IMR-90 (cell line): ENCODE results near the gene UMODL1. TPM values are rescaled to one million over a fixed set of nuclear protein-coding genes. Genes with fewer than 3 reads are reported as not detected.

Experiments used
- ATAC-seq: fragments of 200-7000 bp; cut with Tn5 transposase; 2 replicates; pipeline ENCODE4 v1.9.1; 2020; ENCODE audit warnings: low read depth, mild to moderate bottlenecking, moderate library complexity
- BruUV-seq: library from RNA; stranded (reverse); fragments of 400-500 nt; replicated peaks from 2 replicates; lab custom pipeline; 2021; lab: Mats Ljungman, UMichigan
- CTCF ChIA-PET: fragments of 300-600 bp; formaldehyde crosslinking; extraction: SDS; loops from one replicate; lab custom pipeline; 2021; ENCODE audit warnings: antibody characterized with exemption; lab: Yijun Ruan, JAX
- POLR2A ChIA-PET: fragments of 300-600 bp; sonication (Branson Sonifier 250); formaldehyde crosslinking; loops from one replicate; lab custom pipeline; 2022; ENCODE audit warnings: antibody characterized with exemption; ENCODE audit not compliant: unreplicated experiment; lab: Charles Lee
- DNase-seq: peaks from one replicate; pipeline ENCODE4 v3.0.0; 2013
- H2AFZ ChIP-seq: replicated peaks from 2 replicates; pipeline ENCODE3; 2013; ENCODE audit warnings: low read length, mild to moderate bottlenecking; ENCODE audit not compliant: poor library complexity
- H2AK5ac ChIP-seq: 2 replicates; pipeline ENCODE4 v1.6.1; 2013; ENCODE audit warnings: low read depth, low read length, inconsistent platforms
- H2AK9ac ChIP-seq: replicated peaks from 2 replicates; pipeline ENCODE3; 2013; ENCODE audit warnings: mild to moderate bottlenecking, low read depth, low read length, moderate library complexity; ENCODE audit not compliant: poor library complexity
- H2BK120ac ChIP-seq: 2 replicates; pipeline ENCODE4 v1.6.1; 2013; ENCODE audit warnings: low read depth, low read length, inconsistent platforms
- H2BK15ac ChIP-seq: 3 replicates; pipeline ENCODE4 v1.6.1; 2013; ENCODE audit warnings: low read depth, low read length, inconsistent platforms
- H2BK20ac ChIP-seq: 2 replicates; pipeline ENCODE4 v1.6.1; 2013; ENCODE audit warnings: low read depth, mild to moderate bottlenecking, inconsistent platforms, low read length, moderate library complexity
- H2BK5ac ChIP-seq: 2 replicates; pipeline ENCODE4 v1.6.1; 2013; ENCODE audit warnings: mild to moderate bottlenecking, low read depth, low read length, inconsistent platforms; ENCODE audit not compliant: poor library complexity, severe bottlenecking
- H3K14ac ChIP-seq: replicated peaks from 2 replicates; pipeline ENCODE4 v1.6.1; 2013; ENCODE audit warnings: low read depth, low read length, inconsistent platforms
- H3K18ac ChIP-seq: 2 replicates; pipeline ENCODE4 v1.6.1; 2013; ENCODE audit warnings: low read depth, low read length, control low read depth
- H3K23ac ChIP-seq: 2 replicates; pipeline ENCODE4 v1.6.1; 2013; ENCODE audit warnings: low read depth, low read length, inconsistent platforms
- H3K27ac ChIP-seq: 2 replicates; pipeline ENCODE4 v1.5.1; 2013; ENCODE audit warnings: mild to moderate bottlenecking, control low read depth, low read length; ENCODE audit not compliant: insufficient read depth
- H3K27me3 ChIP-seq: 2 replicates; pipeline ENCODE4 v1.6.1; 2013; ENCODE audit warnings: low read length; ENCODE audit not compliant: control insufficient read depth, insufficient read depth
- H3K36me3 ChIP-seq: 2 replicates; pipeline ENCODE4 v1.6.1; 2013; ENCODE audit warnings: low read length, mixed read lengths; ENCODE audit not compliant: control insufficient read depth, insufficient read depth
- H3K4ac ChIP-seq: 2 replicates; pipeline ENCODE4 v1.6.1; 2013; ENCODE audit warnings: low read depth, low read length, inconsistent platforms
- H3K4me1 ChIP-seq: 2 replicates; pipeline ENCODE4 v1.6.1; 2013; ENCODE audit warnings: low read length, mixed read lengths; ENCODE audit not compliant: control insufficient read depth, insufficient read depth
- H3K4me2 ChIP-seq: 2 replicates; pipeline ENCODE4 v1.6.1; 2013; ENCODE audit warnings: low read depth, mild to moderate bottlenecking, control low read depth, low read length, moderate library complexity
- H3K4me3 ChIP-seq: 2 replicates; pipeline ENCODE4 v1.5.1; 2013; ENCODE audit warnings: low read depth, mild to moderate bottlenecking, control low read depth, low read length, moderate library complexity; ENCODE audit not compliant: insufficient read depth
- H3K56ac ChIP-seq: 2 replicates; pipeline ENCODE4 v1.6.1; 2013; ENCODE audit warnings: low read length, inconsistent platforms; ENCODE audit not compliant: insufficient read depth; ENCODE audit errors: extremely low read depth
- H3K79me1 ChIP-seq, 2 experiments: 2 replicates each; pipeline ENCODE4 v1.6.1; 2013; ENCODE audit warnings: low read length in 2 of 2, inconsistent platforms in 1 of 2, low read depth in 1 of 2
- H3K9ac ChIP-seq: 2 replicates; pipeline ENCODE4 v1.6.1; 2013; ENCODE audit warnings: low read depth, low read length, control low read depth
- H3K9me1 ChIP-seq: 2 replicates; pipeline ENCODE4 v1.6.1; 2013; ENCODE audit warnings: low read length, inconsistent platforms; ENCODE audit not compliant: insufficient read depth
- H3K9me3 ChIP-seq: 2 replicates; pipeline ENCODE4 v1.6.1; 2013; ENCODE audit warnings: low read length; ENCODE audit not compliant: control insufficient read depth, insufficient read depth
- H4K20me1 ChIP-seq: 2 replicates; pipeline ENCODE4 v1.6.1; 2013; ENCODE audit warnings: low read length, inconsistent platforms; ENCODE audit not compliant: insufficient read depth
- H4K5ac ChIP-seq: 2 replicates; pipeline ENCODE4 v1.6.1; 2013; ENCODE audit warnings: mild to moderate bottlenecking, low read depth, low read length, control low read depth
- H4K8ac ChIP-seq, 2 experiments: 2 replicates each; pipeline ENCODE4 v1.6.1; 2013; ENCODE audit warnings: low read depth in 2 of 2, low read length in 2 of 2, control low read depth in 1 of 2, inconsistent platforms in 1 of 2
- H4K91ac ChIP-seq: 2 replicates; pipeline ENCODE4 v1.6.1; 2013; ENCODE audit warnings: low read depth, low read length, inconsistent platforms; ENCODE audit not compliant: insufficient read depth
- BHLHE40 ChIP-seq: fragments of 150-350 bp; IDR thresholded peaks from 2 replicates; pipeline ENCODE4 v1.6.1; 2016; ENCODE audit warnings: mild to moderate bottlenecking, low read depth, low read length
- MAZ ChIP-seq: IDR thresholded peaks from 2 replicates; pipeline ENCODE4 v1.6.1; 2012; ENCODE audit warnings: low read depth, mild to moderate bottlenecking, low read length, improper control_type of control experiment, moderate library complexity, borderline replicate concordance
- MXI1 ChIP-seq: IDR thresholded peaks from 2 replicates; pipeline ENCODE4 v1.6.1; 2012; ENCODE audit warnings: low read depth, mild to moderate bottlenecking, low read length, moderate library complexity, borderline replicate concordance
- NFE2L2 ChIP-seq: fragments of 150-350 bp; IDR thresholded peaks from 2 replicates; pipeline ENCODE4 v1.6.1; 2016; ENCODE audit warnings: low read depth, mild to moderate bottlenecking, low read length
- RAD21 ChIP-seq: IDR thresholded peaks from 2 replicates; pipeline ENCODE4 v1.6.1; 2012; ENCODE audit warnings: low read length, improper control_type of control experiment
- RCOR1 ChIP-seq: IDR thresholded peaks from 2 replicates; pipeline ENCODE4 v1.6.1; 2012; ENCODE audit warnings: mild to moderate bottlenecking, low read length, improper control_type of control experiment; ENCODE audit not compliant: insufficient replicate concordance
- SMC3 ChIP-seq: fragments of 150-350 bp; IDR thresholded peaks from 2 replicates; pipeline ENCODE4 v1.6.1; 2016; ENCODE audit warnings: low read depth, mild to moderate bottlenecking, antibody characterized with exemption, low read length, moderate library complexity
- WGBS, 2 experiments: methylation state at CpG; one replicate each; pipeline versions ENCODE4 v1.1.5 to v1.1.7; 2013; ENCODE audit warnings: missing lambda C conversion rate in 2 of 2; ENCODE audit not compliant: insufficient read length in 1 of 2; ENCODE audit errors: extremely low coverage in 2 of 2; 5-methylcytosine and 5-hydroxymethylcytosine counted together
- dilution Hi-C: fragments of 300-500 bp; cut with HindIII; formaldehyde crosslinking; loops from one replicate; pipeline ENCODE4 v1.14.3; 2018; ENCODE audit warnings: low sequenced_read_pairs; ENCODE audit not compliant: unreplicated experiment
- in situ Hi-C: fragments of 300-500 bp; cut with MboI; formaldehyde crosslinking; loops from 3 replicates; pipeline ENCODE4 v1.14.3; 2019; ENCODE audit warnings: low sequenced_read_pairs, inconsistent platforms, mixed read lengths
- intact Hi-C: fragments of 100-400 bp; cut with micrococcal nuclease; formaldehyde crosslinking; loops from 2 replicates; pipeline ENCODE4 v1.10.0; 2022
- polyA plus RNA-seq, 3 experiments: library from polyadenylated mRNA; depleted of rRNA; stranded (reverse); fragments of >200 nt; gene quantifications; 2 replicates each; pipeline ENCODE4 v1.2.3, GENCODE V29; 2012; ENCODE audit warnings: low replicate concordance in 1 of 3
- total RNA-seq: library from RNA; depleted of rRNA; stranded (reverse); fragments of >200 nt; gene quantifications from 2 replicates; pipeline ENCODE4 v1.2.3, GENCODE V29; 2012
- TF ChIP-seq, protein P1 (sequence below): conservative IDR thresholded peaks from 2 replicates; pipeline ENCODE4 v1.5.1; 2012; ENCODE audit warnings: mild to moderate bottlenecking, low read depth, low read length, improper control_type of control experiment
- TF ChIP-seq, protein P2 (sequence below): fragments of 150-350 bp; IDR thresholded peaks from 2 replicates; pipeline ENCODE4 v1.6.1; 2016; ENCODE audit warnings: low read depth, mild to moderate bottlenecking, low read length, moderate library complexity, borderline replicate concordance

The UMODL1 gene
- total and polyA plus RNA-seq, 2 of the 4 experiments (the other 2 are of a cell fraction): 0.02 TPM; not detected in 1

DNA sequence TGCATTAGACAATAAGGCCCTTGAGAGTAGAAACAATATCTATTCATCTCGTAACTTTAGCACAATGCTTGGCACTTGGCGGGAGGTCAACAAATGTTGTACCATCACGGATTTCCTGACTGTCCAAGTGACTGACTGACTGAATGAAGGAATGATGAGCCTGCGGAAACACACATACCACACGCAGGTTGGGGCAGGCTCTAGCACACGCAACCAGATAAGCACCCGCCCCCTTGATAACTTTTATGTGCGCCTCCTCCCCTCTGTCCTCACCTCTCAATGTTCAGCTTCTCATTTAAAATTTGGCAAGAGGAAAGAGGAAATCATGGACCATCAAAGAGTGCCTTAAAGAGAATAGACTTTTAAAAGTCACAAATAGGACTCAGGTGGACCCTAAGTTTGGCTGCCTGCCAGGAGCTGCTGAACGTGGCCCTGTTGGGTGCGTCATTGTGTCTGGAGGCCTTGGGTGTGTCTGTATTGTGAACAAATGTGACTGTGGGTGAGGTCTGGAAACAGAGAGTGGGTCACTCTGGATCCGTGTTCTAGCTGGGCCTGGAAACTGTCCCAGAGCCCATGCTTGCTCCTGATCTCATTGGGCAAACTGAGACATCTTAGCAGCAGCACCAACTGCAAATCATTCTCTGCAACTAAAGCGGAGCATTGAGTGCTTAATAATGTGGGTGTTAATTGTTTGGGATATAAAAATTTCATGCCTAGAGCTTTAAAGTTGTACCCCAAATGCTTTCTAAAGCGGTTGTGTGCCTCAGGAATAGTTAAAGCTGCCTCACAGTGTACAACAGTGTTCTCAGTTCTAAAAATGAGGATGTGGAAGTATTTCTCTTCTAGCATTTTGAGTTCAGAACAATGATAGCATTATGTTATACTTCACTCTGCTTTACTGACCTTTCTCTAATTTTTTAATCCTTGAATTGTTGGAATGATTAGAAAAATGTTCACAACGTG lies 100.3 kb downstream of the UMODL1 start:
- H3K56ac ChIP-seq: no peak overlapping the region
- H3K9me3 ChIP-seq: no peaks in the 10 kb centered on the region; the same call in 1 of the 2 replicates
- no peak overlapping the region for H3K18ac ChIP-seq
- H3K23ac ChIP-seq: no peak overlapping the region
- H3K27me3 ChIP-seq: peaks cover 16% of the 10 kb centered on the region
- no peaks in the 10 kb centered on the region for H3K4me1 ChIP-seq
- H2BK15ac ChIP-seq: no peak overlapping the region
- no peak overlapping the region for H2BK20ac ChIP-seq
- H3K4me2 ChIP-seq: no peak overlapping the region
- no TSS peak for BruUV-seq
- ATAC-seq (no peak), DNase-seq (no peak)
- in situ Hi-C loops: loop anchor here (25.0 kb wide), 1 partner anchor 666 kb away; no protein-coding TSS in a partner anchor
- H4K8ac ChIP-seq: no peak overlapping the region
- H4K20me1 ChIP-seq: no peaks in the 10 kb centered on the region
- no peak overlapping the region for H4K5ac ChIP-seq
- no peak overlapping the region for H2AK5ac ChIP-seq
- no peaks in the 10 kb centered on the region; the same call in 1 of the 2 replicates for H3K9me1 ChIP-seq
- no peak overlapping the region for H3K14ac ChIP-seq
- no peak overlapping the region for H4K91ac ChIP-seq
- no peak overlapping the region for H2BK120ac ChIP-seq
- H3K9ac ChIP-seq: no peak overlapping the region
- ChIA-PET POLR2A (no interaction called here), CTCF (no interaction called here)
- H2AFZ ChIP-seq: no peak overlapping the region
- no peak overlapping the region for H2BK5ac ChIP-seq
- no peak overlapping the region for H3K27ac ChIP-seq
- H3K79me1 ChIP-seq: no peaks in the 10 kb centered on the region
- no peak overlapping the region for H3K4me3 ChIP-seq
- dilution Hi-C loops: no loop called here
- no peak overlapping the region for H2AK9ac ChIP-seq
- TF ChIP-seq RAD21: no peak
- TF ChIP-seq, protein P1, sequence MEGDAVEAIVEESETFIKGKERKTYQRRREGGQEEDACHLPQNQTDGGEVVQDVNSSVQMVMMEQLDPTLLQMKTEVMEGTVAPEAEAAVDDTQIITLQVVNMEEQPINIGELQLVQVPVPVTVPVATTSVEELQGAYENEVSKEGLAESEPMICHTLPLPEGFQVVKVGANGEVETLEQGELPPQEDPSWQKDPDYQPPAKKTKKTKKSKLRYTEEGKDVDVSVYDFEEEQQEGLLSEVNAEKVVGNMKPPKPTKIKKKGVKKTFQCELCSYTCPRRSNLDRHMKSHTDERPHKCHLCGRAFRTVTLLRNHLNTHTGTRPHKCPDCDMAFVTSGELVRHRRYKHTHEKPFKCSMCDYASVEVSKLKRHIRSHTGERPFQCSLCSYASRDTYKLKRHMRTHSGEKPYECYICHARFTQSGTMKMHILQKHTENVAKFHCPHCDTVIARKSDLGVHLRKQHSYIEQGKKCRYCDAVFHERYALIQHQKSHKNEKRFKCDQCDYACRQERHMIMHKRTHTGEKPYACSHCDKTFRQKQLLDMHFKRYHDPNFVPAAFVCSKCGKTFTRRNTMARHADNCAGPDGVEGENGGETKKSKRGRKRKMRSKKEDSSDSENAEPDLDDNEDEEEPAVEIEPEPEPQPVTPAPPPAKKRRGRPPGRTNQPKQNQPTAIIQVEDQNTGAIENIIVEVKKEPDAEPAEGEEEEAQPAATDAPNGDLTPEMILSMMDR: no peak
- TF ChIP-seq MXI1: no peak
- no peak for TF ChIP-seq RCOR1
- TF ChIP-seq BHLHE40: no peak
- no peak for TF ChIP-seq MAZ
- no peak for TF ChIP-seq SMC3
- TF ChIP-seq, protein P2, sequence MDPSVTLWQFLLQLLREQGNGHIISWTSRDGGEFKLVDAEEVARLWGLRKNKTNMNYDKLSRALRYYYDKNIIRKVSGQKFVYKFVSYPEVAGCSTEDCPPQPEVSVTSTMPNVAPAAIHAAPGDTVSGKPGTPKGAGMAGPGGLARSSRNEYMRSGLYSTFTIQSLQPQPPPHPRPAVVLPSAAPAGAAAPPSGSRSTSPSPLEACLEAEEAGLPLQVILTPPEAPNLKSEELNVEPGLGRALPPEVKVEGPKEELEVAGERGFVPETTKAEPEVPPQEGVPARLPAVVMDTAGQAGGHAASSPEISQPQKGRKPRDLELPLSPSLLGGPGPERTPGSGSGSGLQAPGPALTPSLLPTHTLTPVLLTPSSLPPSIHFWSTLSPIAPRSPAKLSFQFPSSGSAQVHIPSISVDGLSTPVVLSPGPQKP: no peak
- TF ChIP-seq NFE2L2: no peak
- no peak overlapping the region for H3K4ac ChIP-seq
- intact Hi-C loops: no loop called here
- WGBS, 2 experiments: 100% methylated on average over 1 of the region's 14 CpGs; no CpG with 5 or more reads in 1 of the 2 experiments
- H3K36me3 ChIP-seq: no peaks in the 10 kb centered on the region
